HG03095 (cell line): ENCODE results near the gene CXCR3.

Experiments used
- ATAC-seq: cut with Tn5 transposase; IDR thresholded peaks from one replicate; pipeline ENCODE4 v1.9.1; 2021; ENCODE audit warnings: moderate library complexity; ENCODE audit not compliant: unreplicated experiment

The CXCR3 gene

GRCh38 chrX:71637253-71637618, 18.9 kb upstream of the CXCR3 start:
- ATAC-seq = no peak

GRCh38 chrX:71636438-71637252, 18.3 kb upstream of the CXCR3 start:
- ATAC-seq = no peak

DNA sequence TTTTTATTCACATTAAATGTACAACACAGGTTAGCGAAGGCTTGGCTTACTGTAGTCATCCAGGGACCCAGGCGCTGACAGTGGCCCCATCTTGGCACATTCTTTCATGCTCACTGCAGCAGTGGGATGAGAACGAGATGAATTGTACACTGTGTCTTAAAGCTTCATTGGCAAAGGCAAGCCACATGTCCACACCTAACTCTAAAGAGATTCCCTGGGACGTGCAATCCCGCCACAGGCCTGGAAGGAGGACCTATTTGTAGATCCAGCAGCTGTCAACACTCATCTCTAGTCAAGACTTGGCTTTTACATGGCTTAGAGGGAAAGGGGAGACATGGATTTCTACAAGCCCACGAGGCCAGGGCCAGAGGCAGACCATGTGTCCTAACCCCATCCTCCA, 16.1 kb upstream of the CXCR3 start:
- ATAC-seq = no peak

DNA sequence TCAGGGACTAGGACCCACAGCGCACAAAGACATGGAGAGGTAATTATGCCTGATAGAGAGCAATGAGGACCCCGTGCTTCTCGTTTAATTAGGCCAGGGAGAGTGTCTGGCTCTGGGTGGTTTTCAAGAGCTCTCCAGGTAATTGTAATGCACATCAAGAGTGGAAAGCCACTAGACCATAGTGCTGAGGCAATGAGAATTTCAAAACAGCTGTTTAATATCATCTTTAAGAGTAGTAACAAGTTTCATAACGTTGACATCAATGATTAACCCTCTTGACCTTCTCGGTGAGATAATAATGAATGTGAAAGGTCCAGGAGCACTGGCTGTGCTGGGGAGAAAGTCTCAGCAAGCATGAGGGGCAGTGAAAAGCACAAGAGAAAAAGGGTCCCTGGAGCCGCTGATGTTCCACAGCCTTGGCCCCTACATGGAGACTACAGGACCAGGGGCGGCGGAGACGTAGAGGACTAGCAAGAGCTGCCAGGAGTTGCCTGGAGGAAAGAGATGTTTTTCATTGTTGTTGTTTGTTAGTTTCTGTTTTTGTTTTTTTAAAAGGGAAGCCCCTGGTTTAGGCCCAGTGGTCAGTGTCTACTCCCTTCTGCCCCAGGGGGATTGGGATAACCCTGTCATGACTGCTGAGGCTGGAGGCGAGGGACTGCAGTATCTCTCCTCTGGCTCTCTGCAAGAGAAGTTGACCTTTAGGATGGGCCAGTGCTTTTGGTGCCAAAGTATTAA, 14.8 kb upstream of the CXCR3 start:
- no peak for ATAC-seq

DNA sequence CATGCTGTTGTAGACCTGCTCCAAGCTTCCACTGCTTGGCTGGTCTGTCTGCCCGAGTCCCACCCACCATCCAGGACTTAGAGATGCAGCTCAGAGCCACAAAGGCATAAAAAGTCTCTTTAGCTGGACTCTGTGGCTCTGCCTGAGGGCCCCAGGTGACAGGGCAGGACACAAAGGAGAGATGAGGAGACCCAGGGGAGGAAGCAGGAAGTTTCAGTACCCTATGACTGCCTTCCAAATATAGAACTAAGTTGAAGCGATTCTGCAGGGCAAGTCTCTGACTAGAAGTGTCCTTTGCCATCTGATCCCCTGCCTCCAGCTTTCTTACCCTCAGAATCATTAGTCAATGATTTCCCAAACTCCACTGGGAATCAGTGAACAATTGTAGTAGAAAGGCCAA, 11.2 kb upstream of the CXCR3 start:
- peak; percentile 47 for ATAC-seq

- no peak for ATAC-seq
These were observed 9.5 kb upstream of the CXCR3 start for GRCh38 chrX:71627588-71628404.

GRCh38 chrX:71626576-71626975, 8.3 kb upstream of the CXCR3 start:
- no peak for ATAC-seq

DNA sequence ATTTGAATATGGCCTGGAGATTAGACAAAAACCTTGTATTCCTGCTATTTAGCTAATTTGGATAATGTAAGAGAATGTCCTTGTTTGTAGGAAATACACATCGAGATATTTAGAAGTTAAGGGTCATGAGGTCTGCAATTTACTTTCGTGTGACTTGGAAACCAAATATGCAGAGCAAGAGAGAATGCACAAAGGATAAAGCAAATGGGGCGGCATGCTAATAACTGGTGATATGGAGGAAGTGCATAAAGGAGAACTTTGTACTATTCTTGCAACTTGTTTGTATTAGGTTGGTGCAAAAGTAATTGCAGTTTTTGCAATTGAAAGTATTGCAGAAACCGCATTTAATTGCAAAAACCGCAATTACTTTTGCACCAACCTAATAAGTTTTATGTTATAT, 7.2 kb upstream of the CXCR3 start:
- no peak for ATAC-seq

GRCh38 chrX:71623714-71624113, 5.4 kb upstream of the CXCR3 start:
- ATAC-seq = no peak

DNA sequence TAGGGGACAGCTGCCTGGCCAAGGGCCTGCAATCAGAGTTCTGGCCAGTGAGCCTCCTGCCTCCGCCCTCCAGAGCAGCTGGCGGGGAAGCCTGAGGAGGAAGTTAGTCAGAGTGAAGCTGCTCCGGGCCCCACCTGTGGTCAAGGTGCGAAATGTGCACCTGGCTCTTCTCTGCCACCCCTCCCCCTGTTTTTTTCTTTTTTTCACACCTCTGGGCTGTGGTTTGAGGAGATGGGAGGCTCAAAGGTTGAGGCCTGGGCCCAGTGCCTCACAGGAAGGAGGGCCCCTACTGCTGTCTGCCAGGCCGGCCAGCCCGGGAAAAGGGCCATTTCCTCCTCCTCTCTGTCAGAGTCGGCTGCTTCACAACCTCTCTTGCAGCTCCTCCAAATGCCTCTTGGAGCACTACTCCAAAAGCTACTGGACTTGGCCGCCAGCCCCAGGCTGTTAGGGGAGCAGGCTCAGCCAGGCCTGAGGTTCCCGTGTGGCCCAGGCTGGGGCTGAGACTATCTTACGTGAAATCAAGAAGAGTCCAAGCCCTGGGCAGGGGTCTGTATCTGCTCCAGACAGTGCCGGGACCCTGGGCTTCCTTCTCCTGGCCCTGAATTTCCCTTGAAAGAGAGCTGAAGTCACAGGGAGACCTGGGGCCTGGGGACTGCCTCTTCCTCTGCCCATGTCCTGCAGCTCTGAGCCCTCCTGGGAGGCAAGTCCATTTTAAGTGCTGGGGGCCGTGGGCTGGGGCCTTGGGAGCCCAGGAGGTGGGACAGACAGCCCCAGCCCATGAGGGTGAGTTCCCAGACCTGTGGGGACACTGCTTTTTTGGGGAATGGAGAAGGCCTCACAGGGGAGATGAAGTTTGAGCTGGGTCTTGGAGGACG, 4.5 kb upstream of the CXCR3 start:
- ATAC-seq = peak; percentile 45

- ATAC-seq = no peak
These were observed 3.8 kb upstream of the CXCR3 start for GRCh38 chrX:71622032-71622575.

DNA sequence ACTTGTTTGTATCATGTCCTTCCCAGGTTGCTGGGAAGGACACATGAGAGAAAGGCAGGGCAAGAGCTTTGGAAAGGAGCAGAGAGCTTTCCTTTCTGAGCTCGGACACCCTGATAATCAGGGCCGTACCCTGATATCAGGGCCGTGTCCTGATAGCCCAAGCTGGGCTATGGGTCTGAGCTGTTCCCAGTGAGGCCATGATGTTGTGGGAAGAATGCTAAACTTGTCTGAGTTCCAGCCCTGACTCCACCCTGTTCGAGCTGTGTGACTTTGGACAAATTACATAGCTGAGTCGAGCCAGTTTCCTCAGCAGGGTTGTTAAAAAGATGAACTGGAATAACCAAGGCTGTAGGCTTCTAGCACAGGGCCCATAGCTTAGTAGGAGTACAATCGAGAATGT, 3.3 kb upstream of the CXCR3 start:
- no peak for ATAC-seq

GRCh38 chrX:71619986-71620385, 1.7 kb upstream of the CXCR3 start:
- ATAC-seq = no peak

- ATAC-seq = no peak
These were observed 882 bp upstream of the CXCR3 start for GRCh38 chrX:71619193-71619592.

GRCh38 chrX:71618787-71619186, 476 bp upstream of the CXCR3 start:
- no peak for ATAC-seq

DNA sequence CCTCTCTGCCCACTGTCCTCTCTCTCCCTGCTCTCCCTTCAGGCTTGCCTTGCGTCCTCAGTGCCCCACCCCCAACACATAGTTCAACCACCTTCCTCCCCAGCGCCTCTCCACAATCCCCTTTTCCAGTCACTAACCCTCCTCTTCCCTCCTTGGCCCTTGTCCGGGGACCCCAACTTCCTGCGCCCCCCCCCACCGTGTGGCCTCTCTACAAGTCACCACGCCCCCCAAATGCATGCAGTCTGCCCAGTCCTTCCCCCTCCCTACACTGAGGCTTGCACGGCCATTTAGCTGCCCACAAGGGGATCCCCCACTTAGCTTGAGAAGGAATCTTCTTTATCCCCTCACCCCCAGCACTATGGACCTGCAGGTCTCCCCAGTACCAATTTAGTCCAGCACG, 569 bp downstream of the CXCR3 start:
- ATAC-seq = no peak

DNA sequence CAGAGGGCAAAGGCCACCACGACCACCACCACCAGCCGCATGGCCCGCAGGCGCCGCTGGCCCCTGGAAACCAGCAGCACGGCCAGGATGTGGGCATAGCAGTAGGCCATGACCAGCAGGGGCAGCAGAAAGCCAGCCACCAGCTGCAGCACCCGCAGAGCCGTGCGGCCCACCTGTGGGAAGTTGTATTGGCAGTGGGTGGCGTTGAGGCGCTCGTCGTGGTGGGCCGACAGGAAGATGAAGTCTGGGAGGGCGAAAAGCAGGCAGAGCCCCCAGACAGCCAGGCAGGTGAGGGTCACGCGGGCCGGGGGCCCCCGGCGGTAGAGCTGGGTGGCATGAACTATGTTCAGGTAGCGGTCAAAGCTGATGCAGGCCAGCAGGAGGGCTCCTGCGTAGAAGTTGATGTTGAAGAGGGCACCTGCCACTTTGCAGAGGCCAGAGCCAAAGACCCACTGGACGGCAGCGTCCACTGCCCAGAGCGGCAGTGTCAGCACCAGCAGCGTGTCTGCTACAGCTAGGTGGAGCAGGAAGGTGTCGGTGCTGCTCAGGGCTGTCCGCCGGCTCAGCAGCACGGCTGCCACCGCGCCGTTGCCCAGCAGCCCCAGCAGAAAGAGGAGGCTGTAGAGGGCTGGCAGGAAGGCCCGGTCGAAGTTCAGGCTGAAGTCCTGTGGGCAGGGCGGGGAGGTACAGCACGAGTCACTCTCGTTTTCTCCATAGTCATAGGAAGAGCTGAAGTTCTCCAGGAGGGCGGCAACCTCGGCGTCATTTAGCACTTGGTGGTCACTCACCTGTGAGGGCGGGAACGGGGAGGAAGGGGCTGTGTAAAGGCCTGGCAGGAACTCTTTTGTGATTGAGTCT, 1.4 kb downstream of the CXCR3 start:
- no peak for ATAC-seq

DNA sequence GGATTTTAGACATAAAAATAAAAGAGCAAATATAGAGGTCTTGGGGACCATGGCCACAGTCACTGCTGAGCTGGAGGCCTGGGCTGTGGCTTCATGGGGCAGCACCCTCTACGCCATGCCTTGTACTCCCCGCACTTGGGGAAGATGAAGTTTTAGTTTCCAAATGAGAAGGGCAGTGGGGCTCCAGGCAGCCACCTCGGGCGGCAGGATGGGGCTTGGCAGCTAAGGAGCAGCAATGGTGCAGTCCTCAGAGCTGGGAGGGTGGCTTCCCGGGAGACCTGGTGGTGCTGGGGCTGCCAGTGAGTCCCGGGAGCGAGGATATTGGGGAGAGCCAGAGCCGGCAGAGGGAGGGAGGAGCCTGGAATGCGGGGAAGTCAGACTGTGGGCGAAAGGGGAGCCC, 2.4 kb downstream of the CXCR3 start:
- ATAC-seq = no peak

DNA sequence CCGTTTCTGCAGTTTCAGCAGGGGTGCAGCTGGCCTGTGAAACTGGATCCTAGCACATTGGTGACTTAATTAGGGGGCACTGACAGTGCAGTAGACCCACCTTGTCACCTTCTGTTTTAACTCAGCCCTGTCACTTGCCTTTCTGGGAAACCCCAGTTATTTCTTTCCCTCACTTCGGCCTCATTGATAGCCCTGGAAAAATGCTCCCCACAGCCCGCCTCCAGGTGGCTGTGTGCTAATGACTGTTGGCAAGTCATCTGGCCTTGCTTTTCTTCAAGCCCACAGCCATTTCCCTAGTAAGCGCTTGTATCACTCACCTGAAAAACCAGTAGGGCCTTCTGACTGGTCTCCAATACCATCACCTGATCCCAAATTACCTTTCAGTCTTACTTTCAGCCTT, 3.3 kb downstream of the CXCR3 start:
- ATAC-seq = no peak

- ATAC-seq = no peak
These were observed 6.1 kb downstream of the CXCR3 start for GRCh38 chrX:71612256-71612655.
